ENCODE data around the gene CYTL1. TPM values are rescaled to one million over a fixed set of nuclear protein-coding genes. Genes with fewer than 3 reads are reported as not detected.

CYTL1 gene
- total RNA-seq, 1 donor from 2014 or later: not detected

GRCh38 chr4:4969298-4969697 is 50.0 kb downstream of the CYTL1 start:
- H3K9me3 Mint-ChIP-seq (ENCODE audit: unreplicated experiment): peaks cover 2% of the 10 kb centered on the region
- no peak for DNase-seq
- peaks cover 2% of the 10 kb centered on the region for H3K27me3 Mint-ChIP-seq (ENCODE audit: unreplicated experiment)
- no peak for TF ChIP-seq CTCF (IDR thresholded peaks at IDR 0.05; ENCODE audit: partially characterized antibody, unreplicated experiment)
- no peaks in the 10 kb centered on the region for H3K4me1 Mint-ChIP-seq (ENCODE audit: low read depth, unreplicated experiment)
- H3K27ac Mint-ChIP-seq (ENCODE audit: unreplicated experiment): no peak overlapping the region
- peaks cover 7% of the 10 kb centered on the region for H3K36me3 Mint-ChIP-seq (ENCODE audit: unreplicated experiment)
- no peak overlapping the region for H3K4me3 Mint-ChIP-seq (ENCODE audit: unreplicated experiment)

- H3K4me3 Mint-ChIP-seq (ENCODE audit: unreplicated experiment): no peak overlapping the region
- no peak for TF ChIP-seq CTCF (IDR thresholded peaks at IDR 0.05; ENCODE audit: partially characterized antibody, unreplicated experiment)
- DNase-seq: no peak
- H3K27me3 Mint-ChIP-seq (ENCODE audit: unreplicated experiment): peaks cover 2% of the 10 kb centered on the region
- no peak overlapping the region for H3K27ac Mint-ChIP-seq (ENCODE audit: unreplicated experiment)
- H3K36me3 Mint-ChIP-seq (ENCODE audit: unreplicated experiment): peaks cover 4% of the 10 kb centered on the region
- H3K9me3 Mint-ChIP-seq (ENCODE audit: unreplicated experiment): no peaks in the 10 kb centered on the region
- no peaks in the 10 kb centered on the region for H3K4me1 Mint-ChIP-seq (ENCODE audit: low read depth, unreplicated experiment)
Measured at GRCh38 chr4:4968161-4968725, 51.0 kb downstream of the CYTL1 start.

Other genes starting within 250 kb of the CYTL1 start
- gene MSX1, start 159.8 kb downstream of the CYTL1 start, total RNA-seq (ENCODE audit: unreplicated experiment): 0.22 TPM
- gene STK32B, start 32.0 kb upstream of the CYTL1 start, total RNA-seq (ENCODE audit: unreplicated experiment): 2.5 TPM